H1 (cell line): ENCODE results near the gene RBM19. TPM values are rescaled to one million over a fixed set of nuclear protein-coding genes. Genes with fewer than 3 reads are reported as not detected.
A peak's percentile ranks its signal among the peaks of the same experiment; 100 is the strongest.

ENCODE experiments used
- CTCF ChIA-PET: fragments of 300-600 bp; sonication (Branson Sonifier 250); formaldehyde crosslinking; loops from one replicate; lab custom pipeline; 2021; ENCODE audit not compliant: partially characterized antibody; lab: Charles Lee
- POLR2A ChIA-PET: fragments of 300-600 bp; sonication (Branson Sonifier 250); formaldehyde crosslinking; loops from one replicate; lab custom pipeline; 2021; ENCODE audit warnings: inconsistent platforms; ENCODE audit not compliant: partially characterized antibody; lab: Charles Lee
- DNase-seq, 2 experiments: peaks; one replicate each; pipeline versions ENCODE4 v3.0.0 to v3.0.0-alpha.2; 2010 to 2022; ENCODE audit warnings: low spot score in 2 of 2, low read depth in 1 of 2, mixed read lengths in 1 of 2
- FAIRE-seq: peaks from 2 replicates; lab custom pipeline; 2011; peaks lifted over from hg19 to GRCh38; lab: Jason Lieb, UNC
- H2AFZ ChIP-seq: 2 replicates; pipeline ENCODE4 v1.8.1; 2012; ENCODE audit warnings: low read length, inconsistent platforms
- H2AK5ac ChIP-seq: 2 replicates; pipeline ENCODE4 v1.6.1; 2013; ENCODE audit warnings: low read depth, low read length
- H2BK120ac ChIP-seq: replicated peaks from 2 replicates; pipeline ENCODE3; 2013; ENCODE audit warnings: low read depth, low read length, inconsistent platforms
- H2BK12ac ChIP-seq: 2 replicates; pipeline ENCODE4 v1.6.1; 2013; ENCODE audit warnings: low read depth, low read length
- H2BK15ac ChIP-seq: 2 replicates; pipeline ENCODE4 v1.6.1; 2013; ENCODE audit warnings: low read length
- H2BK20ac ChIP-seq: 2 replicates; pipeline ENCODE4 v1.6.1; 2013; ENCODE audit warnings: low read length
- H2BK5ac ChIP-seq: 2 replicates; pipeline ENCODE4 v1.6.1; 2013; ENCODE audit warnings: low read depth, low read length
- H3K14ac ChIP-seq: 2 replicates; pipeline ENCODE4 v1.6.1; 2013; ENCODE audit warnings: inconsistent platforms; ENCODE audit not compliant: insufficient read length
- H3K18ac ChIP-seq: 2 replicates; pipeline ENCODE4 v1.6.1; 2013; ENCODE audit warnings: low read length; ENCODE audit errors: extremely low read depth
- H3K23ac ChIP-seq: 2 replicates; pipeline ENCODE4 v1.6.1; 2013; ENCODE audit warnings: inconsistent platforms; ENCODE audit not compliant: insufficient read length
- H3K23me2 ChIP-seq: 2 replicates; pipeline ENCODE4 v1.6.1; 2013; ENCODE audit warnings: low read depth, low read length
- H3K27ac ChIP-seq: 2 replicates; pipeline ENCODE4 v1.6.1; 2011; ENCODE audit warnings: low read depth, low read length, inconsistent platforms
- H3K27me3 ChIP-seq, 4 experiments: replicated peaks in 1 of 4; 1 replicate in 1 of 4; 2 replicates in 3 of 4; pipeline versions ENCODE4 v1.6.1 to v1.8.1; 2011 to 2013; ENCODE audit warnings: low read length in 3 of 4, mild to moderate bottlenecking in 3 of 4, inconsistent platforms in 2 of 4, mixed read lengths in 2 of 4, moderate library complexity in 1 of 4; ENCODE audit not compliant: control insufficient read depth in 3 of 4, insufficient read depth in 3 of 4; ENCODE audit errors: extremely low read depth in 1 of 4
- H3K36me3 ChIP-seq, 4 experiments: 2 replicates each; pipeline versions ENCODE4 v1.6.1 to v1.8.1; 2011 to 2013; ENCODE audit warnings: mild to moderate bottlenecking in 4 of 4, low read length in 3 of 4, moderate library complexity in 2 of 4, control low read depth in 1 of 4, inconsistent platforms in 1 of 4; ENCODE audit not compliant: insufficient read depth in 4 of 4, control insufficient read depth in 2 of 4
- H3K4ac ChIP-seq: replicated peaks from 2 replicates; pipeline ENCODE3; 2013; ENCODE audit warnings: low read length, low read depth, mixed read lengths, inconsistent platforms; ENCODE audit not compliant: insufficient read length
- H3K4me1 ChIP-seq, 4 experiments: replicated peaks in 1 of 4; 1 replicate in 1 of 4; 2 replicates in 3 of 4; pipeline versions ENCODE4 v1.6.1 to v1.8.1; 2011 to 2013; ENCODE audit warnings: low read length in 3 of 4, inconsistent platforms in 2 of 4, mixed read lengths in 1 of 4; ENCODE audit not compliant: insufficient read depth in 4 of 4, control insufficient read depth in 3 of 4
- H3K4me2 ChIP-seq, 2 experiments: 2 replicates each; pipeline versions ENCODE4 v1.6.1 to v1.8.1; 2011 to 2013; ENCODE audit warnings: low read depth in 2 of 2, low read length in 2 of 2, control low read depth in 1 of 2, inconsistent platforms in 1 of 2, mild to moderate bottlenecking in 1 of 2; ENCODE audit not compliant: insufficient read depth in 1 of 2
- H3K4me3 ChIP-seq, 4 experiments: fragments of 200-600, 300-600 bp in 1 of 4; sonication (generic), shearing (Covaris generic), sonication (Bioruptor Twin) in 1 of 4; 2 replicates each; pipeline versions ENCODE4 v1.5.1 to v1.8.1; 2011 to 2016; ENCODE audit warnings: low read length in 4 of 4, low read depth in 3 of 4, control low read depth in 2 of 4, inconsistent platforms in 2 of 4, mild to moderate bottlenecking in 2 of 4, mixed read lengths in 1 of 4, moderate library complexity in 1 of 4; ENCODE audit not compliant: insufficient read depth in 2 of 4; ENCODE audit errors: extremely low read depth in 1 of 4
- H3K56ac ChIP-seq: replicated peaks from 2 replicates; pipeline ENCODE3; 2013; ENCODE audit warnings: low read depth, mild to moderate bottlenecking, mixed read lengths, low read length, inconsistent platforms; ENCODE audit not compliant: insufficient read length
- H3K79me1 ChIP-seq: 2 replicates; pipeline ENCODE4 v1.6.1; 2013; ENCODE audit warnings: low read depth, low read length, control low read depth
- H3K79me2 ChIP-seq, 2 experiments: 2 replicates each; pipeline versions ENCODE4 v1.6.1 to v1.8.1; 2012 to 2013; ENCODE audit warnings: low read length in 2 of 2, mild to moderate bottlenecking in 2 of 2, inconsistent platforms in 1 of 2; ENCODE audit not compliant: insufficient read depth in 2 of 2, control insufficient read depth in 1 of 2
- H3K9ac ChIP-seq, 4 experiments: replicated peaks in 1 of 4; 1 replicate in 1 of 4; 2 replicates in 3 of 4; pipeline versions ENCODE4 v1.6.1 to v1.8.1; 2011 to 2013; ENCODE audit warnings: low read depth in 3 of 4, low read length in 3 of 4, control low read depth in 2 of 4, mild to moderate bottlenecking in 2 of 4, moderate library complexity in 2 of 4, inconsistent platforms in 1 of 4; ENCODE audit errors: extremely low read depth in 1 of 4
- H3K9me3 ChIP-seq, 2 experiments: 2 replicates each; pipeline versions ENCODE4 v1.6.1 to v1.8.1; 2012 to 2013; ENCODE audit warnings: mild to moderate bottlenecking in 2 of 2, moderate library complexity in 2 of 2, control low read depth in 1 of 2, inconsistent platforms in 1 of 2, low read depth in 1 of 2, low read length in 1 of 2, mixed read lengths in 1 of 2; ENCODE audit not compliant: insufficient read depth in 2 of 2
- H4K20me1 ChIP-seq, 2 experiments: replicated peaks in 1 of 2; 2 replicates each; pipeline versions ENCODE3 to v1.8.1; 2011 to 2013; ENCODE audit warnings: inconsistent platforms in 2 of 2, low read length in 2 of 2, mild to moderate bottlenecking in 1 of 2; ENCODE audit not compliant: insufficient read depth in 2 of 2, control insufficient read depth in 1 of 2
- H4K5ac ChIP-seq: 2 replicates; pipeline ENCODE4 v1.6.1; 2013; ENCODE audit warnings: low read length, low read depth, mixed read lengths, inconsistent platforms; ENCODE audit not compliant: insufficient read length
- H4K8ac ChIP-seq: 2 replicates; pipeline ENCODE4 v1.8.0; 2013; ENCODE audit warnings: mild to moderate bottlenecking, moderate library complexity, low read length, inconsistent platforms; ENCODE audit not compliant: insufficient read depth; ENCODE audit errors: extremely low read depth
- H4K91ac ChIP-seq: replicated peaks from 2 replicates; pipeline ENCODE3; 2013; ENCODE audit warnings: low read length, mixed read lengths, inconsistent platforms; ENCODE audit not compliant: insufficient read length
- BCL11A ChIP-seq, 2 experiments: IDR thresholded peaks; one replicate each; pipeline ENCODE4 v1.6.1; 2011; ENCODE audit warnings: low read depth in 2 of 2, low read length in 2 of 2, mild to moderate bottlenecking in 2 of 2
- CREB1 ChIP-seq: IDR thresholded peaks from 2 replicates; pipeline ENCODE4 v1.6.1; 2012; ENCODE audit warnings: inconsistent platforms
- E2F6 ChIP-seq: IDR thresholded peaks from 2 replicates; pipeline ENCODE4 v1.6.1; 2012; ENCODE audit warnings: inconsistent platforms
- EP300 ChIP-seq, 2 experiments: IDR thresholded peaks; 1 replicate in 1 of 2; 2 replicates in 1 of 2; pipeline ENCODE4 v1.6.1; 2011 to 2012; ENCODE audit warnings: low read depth in 2 of 2, low read length in 2 of 2, mild to moderate bottlenecking in 2 of 2, borderline replicate concordance in 1 of 2, inconsistent platforms in 1 of 2, moderate library complexity in 1 of 2
- GTF2F1 ChIP-seq: IDR thresholded peaks from 2 replicates; pipeline ENCODE4 v1.6.1; 2012; ENCODE audit warnings: low read depth, low read length, improper control_type of control experiment, borderline replicate concordance
- HDAC6 ChIP-seq: IDR thresholded peaks from one replicate; pipeline ENCODE4 v1.7.1; 2012; ENCODE audit warnings: low read depth, mild to moderate bottlenecking, inconsistent platforms, low read length, moderate library complexity
- RBBP5 ChIP-seq: IDR thresholded peaks from 2 replicates; pipeline ENCODE4 v1.7.1; 2012; ENCODE audit warnings: low read depth, mild to moderate bottlenecking, inconsistent platforms, low read length, moderate library complexity, borderline replicate concordance
- SIRT6 ChIP-seq: IDR thresholded peaks from one replicate; pipeline ENCODE4 v1.7.1; 2012; ENCODE audit warnings: low read length, inconsistent platforms
- SIX5 ChIP-seq: IDR thresholded peaks from 2 replicates; pipeline ENCODE4 v1.6.1; 2011; ENCODE audit warnings: mild to moderate bottlenecking, low read depth, low read length
- TEAD4 ChIP-seq: IDR thresholded peaks from 2 replicates; pipeline ENCODE4 v1.6.1; 2012; ENCODE audit warnings: low read depth, low read length, inconsistent platforms, mixed read lengths
- WGBS, 2 experiments: shearing (Covaris generic) in 1 of 2; methylation state at CpG; one replicate each; pipeline versions ENCODE4 v1.1.6 to v1.1.7; 2013 to 2015; ENCODE audit warnings: low lambda C conversion rate in 2 of 2, mixed read lengths in 2 of 2, inconsistent platforms in 1 of 2, low coverage in 1 of 2, missing lambda C conversion rate in 1 of 2; ENCODE audit not compliant: insufficient replicate concordance in 2 of 2, insufficient coverage in 1 of 2, insufficient read length in 1 of 2; ENCODE audit errors: extremely low coverage in 1 of 2, missing lambda C conversion rate in 1 of 2; 5-methylcytosine and 5-hydroxymethylcytosine counted together
- polyA plus RNA-seq, 7 experiments: library from polyadenylated mRNA; depleted of rRNA in 3 of 7; stranded (reverse) in 5 of 7; unstranded in 2 of 7; fragments of >200 nt in 5 of 7; fragments of 200-250 nt in 2 of 7; gene quantifications; 1 replicate in 5 of 7; 2 replicates in 1 of 7; 4 replicates in 1 of 7; pipeline versions ENCODE4 v1.2.1 to v1.2.3, GENCODE V29; 2011 to 2013; ENCODE audit warnings: missing spikeins in 2 of 7, mixed read lengths in 2 of 7
- total RNA-seq: library from RNA; stranded (reverse); fragmentation: NEBNext Ultra II Directional; extraction: Animal tissue kit (Norgen Biotek cat#: 25700); gene quantifications from 2 replicates; pipeline ENCODE4 v1.2.1, GENCODE V29; 2021
- TF ChIP-seq, protein P1 (sequence below): IDR thresholded peaks from 2 replicates; pipeline ENCODE4 v1.6.1; 2012; ENCODE audit warnings: inconsistent platforms

RBM19 gene
- total and polyA plus RNA-seq, 2 of the 8 experiments (the other 6 are each of a cell fraction or from before 2014, with no cell fraction given), result 23.4 to 61.9 TPM

DNA sequence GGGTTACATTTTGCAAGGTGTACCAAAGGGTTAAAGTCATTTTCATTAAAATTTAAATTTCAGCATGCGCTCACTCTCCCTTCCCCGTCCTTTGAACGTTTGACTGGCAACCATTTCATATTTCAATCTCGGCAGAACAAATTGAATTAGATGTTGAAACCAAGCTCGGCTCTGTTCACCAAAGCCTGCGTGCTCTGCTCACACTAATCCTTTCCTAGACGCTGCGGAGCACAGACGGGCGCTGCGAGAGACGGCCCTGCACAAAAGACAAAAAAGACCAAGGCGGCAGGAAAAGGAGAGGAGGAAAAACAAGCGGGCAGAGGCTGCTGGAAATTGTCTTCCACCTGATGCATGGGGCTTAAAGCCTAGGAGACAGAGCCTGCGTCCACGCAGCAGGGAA is 149.3 kb downstream of the RBM19 start:
- no peak for FAIRE-seq
- H4K20me1 ChIP-seq, result no peaks in the 10 kb centered on the region
- H2BK120ac ChIP-seq, result no peak overlapping the region
- H2BK15ac ChIP-seq, result no peak overlapping the region
- H3K4me3 ChIP-seq, result no peak overlapping the region
- H3K14ac ChIP-seq, result no peak overlapping the region
- POLR2A ChIA-PET, result no interaction called here
- no peak overlapping the region for H3K56ac ChIP-seq
- H2BK12ac ChIP-seq, result no peak overlapping the region
- no peak overlapping the region for H4K91ac ChIP-seq
- no peaks in the 10 kb centered on the region for H3K79me1 ChIP-seq
- H3K79me2 ChIP-seq, result no peaks in the 10 kb centered on the region
- H3K27me3 ChIP-seq, result no peaks in the 10 kb centered on the region
- H3K9ac ChIP-seq, result no peak overlapping the region
- no peak overlapping the region for H2AFZ ChIP-seq
- 86% methylated on average over 16 of the region's 16 CpGs; no CpG with 5 or more reads in 1 of the 2 experiments for WGBS, 2 experiments
- H4K8ac ChIP-seq, result peak overlapping the region; percentile 35
- H2BK5ac ChIP-seq, result no peak overlapping the region
- no peaks in the 10 kb centered on the region for H3K9me3 ChIP-seq
- H3K27ac ChIP-seq, result no peak overlapping the region
- TF ChIP-seq SIRT6, result no peak
- TF ChIP-seq BCL11A (IDR thresholded peaks at IDR 0.05; ENCODE audit: low read depth in 2 of 2, low read length in 2 of 2), result no peak
- TF ChIP-seq E2F6, result no peak
- no peak for TF ChIP-seq GTF2F1
- TF ChIP-seq RBBP5, result no peak
- no peak for TF ChIP-seq SIX5
- no peak for TF ChIP-seq HDAC6
- TF ChIP-seq TEAD4, result no peak
- TF ChIP-seq, protein P1, sequence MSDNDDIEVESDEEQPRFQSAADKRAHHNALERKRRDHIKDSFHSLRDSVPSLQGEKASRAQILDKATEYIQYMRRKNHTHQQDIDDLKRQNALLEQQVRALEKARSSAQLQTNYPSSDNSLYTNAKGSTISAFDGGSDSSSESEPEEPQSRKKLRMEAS, result no peak
- no peak for TF ChIP-seq EP300 (IDR thresholded peaks at IDR 0.05; ENCODE audit: borderline replicate concordance in 1 of 2, low read depth in 2 of 2, low read length in 2 of 2)
- TF ChIP-seq CREB1, result no peak
- TF ChIP-seq, all 59 proteins: peak for 0
- H4K5ac ChIP-seq, result no peak overlapping the region
- no peak overlapping the region for H3K4ac ChIP-seq
- H3K18ac ChIP-seq, result no peak overlapping the region
- H3K23ac ChIP-seq, result no peak overlapping the region
- CTCF ChIA-PET, result interaction anchor here (1.1 to 3.5 kb wide), 4 partner anchors 12 to 355 kb away, joined by 3 to 12 read pairs (median 5); no protein-coding TSS in a partner anchor
- H3K4me2 ChIP-seq, result no peak overlapping the region
- no peak for DNase-seq
- H2BK20ac ChIP-seq, result no peak overlapping the region
- H2AK5ac ChIP-seq, result no peak overlapping the region
- H3K36me3 ChIP-seq, result no peaks in the 10 kb centered on the region
- H3K4me1 ChIP-seq, result peaks cover 0 to 5% (median 4%) of the 10 kb centered on the region in 4 experiments; a peak in 5 of 7 replicates
- H3K23me2 ChIP-seq, result no peaks in the 10 kb centered on the region
